ENCODE results near the gene DCAF11. TPM values are rescaled to one million over a fixed set of nuclear protein-coding genes. Genes with fewer than 3 reads are reported as not detected.

Gene DCAF11
- total RNA-seq, 1 donor from 2014 or later = 54.1 TPM

- no peak for TF ChIP-seq CTCF (IDR thresholded peaks at IDR 0.05; ENCODE audit: partially characterized antibody, unreplicated experiment)
- no peak for DNase-seq
Measured at GRCh38 chr14:24155100-24155499, 40.5 kb downstream of the DCAF11 start.

GRCh38 chr14:24156840-24157239 lies 42.3 kb downstream of the DCAF11 start:
- no peak for DNase-seq
- TF ChIP-seq CTCF (IDR thresholded peaks at IDR 0.05; ENCODE audit: partially characterized antibody, unreplicated experiment) = no peak
- H3K4me3 Mint-ChIP-seq (ENCODE audit: unreplicated experiment) = no peak overlapping the region
- H3K36me3 Mint-ChIP-seq (ENCODE audit: unreplicated experiment) = peaks cover 5% of the 10 kb centered on the region
- H3K27me3 Mint-ChIP-seq (ENCODE audit: unreplicated experiment) = peaks cover 5% of the 10 kb centered on the region
- H3K4me1 Mint-ChIP-seq (ENCODE audit: low read depth, unreplicated experiment) = peaks cover 10% of the 10 kb centered on the region
- H3K27ac Mint-ChIP-seq (ENCODE audit: unreplicated experiment) = peak overlapping the region; percentile 20
- H3K9me3 Mint-ChIP-seq (ENCODE audit: unreplicated experiment) = peaks cover 4% of the 10 kb centered on the region

More at GRCh38 chr14:24155100-24155499, 40.5 kb downstream of the DCAF11 start:
- peaks cover 5% of the 10 kb centered on the region for H3K36me3 Mint-ChIP-seq (ENCODE audit: unreplicated experiment)
- H3K4me3 Mint-ChIP-seq (ENCODE audit: unreplicated experiment) = no peak overlapping the region
- H3K9me3 Mint-ChIP-seq (ENCODE audit: unreplicated experiment) = peaks cover 4% of the 10 kb centered on the region
- H3K4me1 Mint-ChIP-seq (ENCODE audit: low read depth, unreplicated experiment) = peaks cover 4% of the 10 kb centered on the region
- peaks cover 9% of the 10 kb centered on the region for H3K27me3 Mint-ChIP-seq (ENCODE audit: unreplicated experiment)
- peak overlapping the region; percentile 89 for H3K27ac Mint-ChIP-seq (ENCODE audit: unreplicated experiment)

- H3K9me3 Mint-ChIP-seq (ENCODE audit: unreplicated experiment) = peaks cover 4% of the 10 kb centered on the region
- DNase-seq = no peak
- no peak for TF ChIP-seq CTCF (IDR thresholded peaks at IDR 0.05; ENCODE audit: partially characterized antibody, unreplicated experiment)
- H3K4me3 Mint-ChIP-seq (ENCODE audit: unreplicated experiment) = no peak overlapping the region
- H3K27me3 Mint-ChIP-seq (ENCODE audit: unreplicated experiment) = peaks cover 5% of the 10 kb centered on the region
- peaks cover 5% of the 10 kb centered on the region for H3K36me3 Mint-ChIP-seq (ENCODE audit: unreplicated experiment)
- H3K4me1 Mint-ChIP-seq (ENCODE audit: low read depth, unreplicated experiment) = peaks cover 11% of the 10 kb centered on the region
- peak overlapping the region; percentile 20 for H3K27ac Mint-ChIP-seq (ENCODE audit: unreplicated experiment)
Measured at GRCh38 chr14:24157331-24157730, 42.8 kb downstream of the DCAF11 start.

GRCh38 chr14:24159777-24160498 lies 45.4 kb downstream of the DCAF11 start:
- Mint-ChIP-seq H3K9me3 (ENCODE audit: unreplicated experiment) (peaks cover 4% of the 10 kb centered on the region), H3K27me3 (ENCODE audit: unreplicated experiment) (peaks cover 5% of the 10 kb centered on the region), H3K4me1 (ENCODE audit: low read depth, unreplicated experiment) (peaks cover 7% of the 10 kb centered on the region), H3K4me3 (ENCODE audit: unreplicated experiment) (no peak overlapping the region), H3K27ac (ENCODE audit: unreplicated experiment) (no peak overlapping the region), H3K36me3 (ENCODE audit: unreplicated experiment) (peaks cover 5% of the 10 kb centered on the region)
- DNase-seq = no peak
- no peak for TF ChIP-seq CTCF (IDR thresholded peaks at IDR 0.05; ENCODE audit: partially characterized antibody, unreplicated experiment)

GRCh38 chr14:24160499-24160849 lies 45.9 kb downstream of the DCAF11 start:
- DNase-seq = no peak
- no peak for TF ChIP-seq CTCF (IDR thresholded peaks at IDR 0.05; ENCODE audit: partially characterized antibody, unreplicated experiment)
- peak overlapping the region; percentile 12 for H3K27ac Mint-ChIP-seq (ENCODE audit: unreplicated experiment)
- peaks cover 5% of the 10 kb centered on the region for H3K27me3 Mint-ChIP-seq (ENCODE audit: unreplicated experiment)
- H3K4me1 Mint-ChIP-seq (ENCODE audit: low read depth, unreplicated experiment) = peaks cover 7% of the 10 kb centered on the region
- no peak overlapping the region for H3K4me3 Mint-ChIP-seq (ENCODE audit: unreplicated experiment)
- peaks cover 4% of the 10 kb centered on the region for H3K9me3 Mint-ChIP-seq (ENCODE audit: unreplicated experiment)
- H3K36me3 Mint-ChIP-seq (ENCODE audit: unreplicated experiment) = peaks cover 5% of the 10 kb centered on the region
